ENCODE measurements around the gene NAXD.

The NAXD gene

GRCh38 chr13:110648146-110648819, 32.9 kb downstream of the NAXD start:
- no peak for TF ChIP-seq CREB5 (CRISPR knock-in tag; IDR thresholded peaks at IDR 0.05; ENCODE audit: low read depth)
- no peak for TF ChIP-seq CSRNP3 (CRISPR knock-in tag; IDR thresholded peaks at IDR 0.05)
- no peak for TF ChIP-seq PATZ1 (CRISPR knock-in tag; IDR thresholded peaks at IDR 0.05; ENCODE audit: borderline replicate concordance)
- no peak for TF ChIP-seq ZFP30 (CRISPR knock-in tag; IDR thresholded peaks at IDR 0.05)
- TF ChIP-seq ZNF565 (CRISPR knock-in tag; conservative IDR thresholded peaks at IDR 0.05; ENCODE audit: low read depth), result no peak
- no peak for TF ChIP-seq ARNTL (CRISPR knock-in tag; IDR thresholded peaks at IDR 0.05; ENCODE audit: borderline replicate concordance, low read depth)
- TF ChIP-seq PPARA (CRISPR knock-in tag; IDR thresholded peaks at IDR 0.05; ENCODE audit: borderline replicate concordance), result no peak
- TF ChIP-seq SNAI2 (CRISPR knock-in tag; IDR thresholded peaks at IDR 0.05), result no peak
- no peak for TF ChIP-seq ISL1 (CRISPR knock-in tag; IDR thresholded peaks at IDR 0.05)
- TF ChIP-seq OSR1 (CRISPR knock-in tag; IDR thresholded peaks at IDR 0.05), result no peak
- no peak for TF ChIP-seq RARB (CRISPR knock-in tag; IDR thresholded peaks at IDR 0.05)
- TF ChIP-seq BACH2 (CRISPR knock-in tag; IDR thresholded peaks at IDR 0.05; ENCODE audit: borderline replicate concordance), result no peak
- no peak for TF ChIP-seq ZNF70 (CRISPR knock-in tag; IDR thresholded peaks at IDR 0.05)
- no peak for TF ChIP-seq ZFP3 (CRISPR knock-in tag; IDR thresholded peaks at IDR 0.05)
- no peak for TF ChIP-seq TOX (CRISPR knock-in tag; IDR thresholded peaks at IDR 0.05; ENCODE audit: borderline replicate concordance)
- TF ChIP-seq ZNF8 (CRISPR knock-in tag; IDR thresholded peaks at IDR 0.05), result no peak
- TF ChIP-seq CSDC2 (CRISPR knock-in tag; IDR thresholded peaks at IDR 0.05), result no peak
- no peak for ATAC-seq

GRCh38 chr13:110648848-110649421, 33.6 kb downstream of the NAXD start:
- no peak for TF ChIP-seq GLIS3 (CRISPR knock-in tag; IDR thresholded peaks at IDR 0.05)
- TF ChIP-seq ISL1 (CRISPR knock-in tag; IDR thresholded peaks at IDR 0.05), result no peak
- no peak for TF ChIP-seq ZC3H10 (CRISPR knock-in tag; IDR thresholded peaks at IDR 0.05)
- no peak for TF ChIP-seq TCF4 (CRISPR knock-in tag; IDR thresholded peaks at IDR 0.05; ENCODE audit: borderline replicate concordance)
- no peak for TF ChIP-seq ZFP30 (CRISPR knock-in tag; IDR thresholded peaks at IDR 0.05)
- TF ChIP-seq PATZ1 (CRISPR knock-in tag; IDR thresholded peaks at IDR 0.05; ENCODE audit: borderline replicate concordance), result no peak
- no peak for TF ChIP-seq POU6F1 (CRISPR knock-in tag; IDR thresholded peaks at IDR 0.05; ENCODE audit: borderline replicate concordance, low read depth)
- no peak for TF ChIP-seq RARB (CRISPR knock-in tag; IDR thresholded peaks at IDR 0.05)
- TF ChIP-seq ESRRG (CRISPR knock-in tag; IDR thresholded peaks at IDR 0.05), result no peak
- TF ChIP-seq OSR1 (CRISPR knock-in tag; IDR thresholded peaks at IDR 0.05), result no peak
- TF ChIP-seq SNAI2 (CRISPR knock-in tag; IDR thresholded peaks at IDR 0.05), result no peak
- TF ChIP-seq ZNF8 (CRISPR knock-in tag; IDR thresholded peaks at IDR 0.05), result no peak
- no peak for TF ChIP-seq TSHZ2 (CRISPR knock-in tag; IDR thresholded peaks at IDR 0.05)
- no peak for TF ChIP-seq CREB5 (CRISPR knock-in tag; IDR thresholded peaks at IDR 0.05; ENCODE audit: low read depth)
- TF ChIP-seq PPARA (CRISPR knock-in tag; IDR thresholded peaks at IDR 0.05; ENCODE audit: borderline replicate concordance), result no peak
- no peak for TF ChIP-seq ZNF70 (CRISPR knock-in tag; IDR thresholded peaks at IDR 0.05)
- no peak for TF ChIP-seq TOX (CRISPR knock-in tag; IDR thresholded peaks at IDR 0.05; ENCODE audit: borderline replicate concordance)
- TF ChIP-seq ARNTL (CRISPR knock-in tag; IDR thresholded peaks at IDR 0.05; ENCODE audit: borderline replicate concordance, low read depth), result no peak
- TF ChIP-seq CSDC2 (CRISPR knock-in tag; IDR thresholded peaks at IDR 0.05), result no peak
- TF ChIP-seq CSRNP3 (CRISPR knock-in tag; IDR thresholded peaks at IDR 0.05), result no peak
- ATAC-seq, result no peak

Data from SK-N-SH treated with all-trans-retinoic acid at 6 μM for 48 hours (cell line).